CD4-positive, alpha-beta T cell treated with Interleukin-2 at 100 ng/mL for 4 hours (primary cell): ENCODE results near the gene SENP3.

Experiments
- DNase-seq: peaks from one replicate; pipeline ENCODE4 v3.0.0-alpha.2; 2020; ENCODE audit warnings: low spot score

Gene SENP3

DNA sequence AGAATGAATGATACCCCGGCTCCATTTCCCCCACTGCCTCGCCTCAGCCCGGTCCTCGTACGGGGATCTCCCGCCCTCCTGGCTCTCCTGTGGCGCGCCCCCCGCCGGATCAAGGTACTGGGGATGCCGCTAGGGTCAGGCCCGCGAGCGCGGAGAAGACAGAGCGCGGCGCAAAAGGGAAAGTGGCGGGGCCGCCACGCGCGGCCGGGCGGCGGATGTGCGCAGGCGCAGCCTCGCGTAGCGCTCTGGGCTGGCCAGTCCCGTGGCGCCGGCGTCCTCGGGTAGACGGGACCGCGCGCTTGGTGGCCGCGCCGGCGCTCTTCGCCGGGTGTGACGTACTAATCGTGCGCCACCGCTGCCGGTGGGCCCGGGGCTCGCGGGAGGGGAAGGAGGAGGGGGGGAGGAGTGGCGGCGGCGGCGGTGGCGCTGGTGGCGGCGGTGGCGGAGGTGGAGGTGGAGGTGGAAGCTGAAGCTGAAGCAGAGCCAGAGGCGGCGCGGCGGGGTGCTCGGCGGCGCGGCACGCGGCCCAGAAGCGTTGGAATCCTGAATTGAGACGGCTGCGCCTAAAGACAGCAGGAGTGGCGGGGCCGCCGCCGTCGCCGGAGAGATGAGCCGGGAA, at the start of gene SENP3:
Gene SENP3 (plus strand): TSS at position 331 of the 619 bp plus-strand sequence. CDS start 1,158 bp downstream, outside the sequence.
- DNase-seq, result peak; percentile 89

DNA sequence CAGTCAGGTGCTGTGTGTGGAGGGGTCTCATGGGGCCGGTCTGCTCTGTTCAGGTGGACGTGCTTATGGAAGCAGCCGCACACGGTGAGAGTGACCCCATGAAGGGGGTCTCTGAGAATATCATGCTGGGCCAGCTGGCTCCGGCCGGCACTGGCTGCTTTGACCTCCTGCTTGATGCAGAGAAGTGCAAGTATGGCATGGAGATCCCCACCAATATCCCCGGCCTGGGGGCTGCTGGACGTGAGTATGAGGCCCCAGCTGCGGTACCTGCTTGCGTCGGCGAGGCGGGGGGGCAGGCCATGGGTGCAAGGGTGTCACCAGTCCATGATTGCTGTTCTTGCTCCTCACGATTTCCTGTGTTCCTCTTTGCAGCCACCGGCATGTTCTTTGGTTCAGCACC, 49.6 kb upstream of the SENP3 start:
- DNase-seq, result no peak

DNA sequence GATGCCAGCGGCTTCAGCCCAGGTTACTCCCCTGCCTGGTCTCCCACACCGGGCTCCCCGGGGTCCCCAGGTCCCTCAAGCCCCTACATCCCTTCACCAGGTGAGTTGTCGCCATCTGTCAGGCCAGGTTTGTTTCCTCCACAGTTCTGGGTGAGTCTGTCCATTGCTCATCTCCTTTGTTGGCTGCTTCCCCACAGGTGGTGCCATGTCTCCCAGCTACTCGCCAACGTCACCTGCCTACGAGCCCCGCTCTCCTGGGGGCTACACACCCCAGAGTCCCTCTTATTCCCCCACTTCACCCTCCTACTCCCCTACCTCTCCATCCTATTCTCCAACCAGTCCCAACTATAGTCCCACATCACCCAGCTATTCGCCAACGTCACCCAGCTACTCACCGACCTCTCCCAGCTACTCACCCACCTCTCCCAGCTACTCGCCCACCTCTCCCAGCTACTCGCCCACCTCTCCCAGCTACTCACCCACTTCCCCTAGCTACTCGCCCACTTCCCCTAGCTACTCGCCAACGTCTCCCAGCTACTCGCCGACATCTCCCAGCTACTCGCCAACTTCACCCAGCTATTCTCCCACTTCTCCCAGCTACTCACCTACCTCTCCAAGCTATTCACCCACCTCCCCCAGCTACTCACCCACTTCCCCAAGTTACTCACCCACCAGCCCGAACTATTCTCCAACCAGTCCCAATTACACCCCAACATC, 48.7 kb upstream of the SENP3 start:
- no peak for DNase-seq

DNA sequence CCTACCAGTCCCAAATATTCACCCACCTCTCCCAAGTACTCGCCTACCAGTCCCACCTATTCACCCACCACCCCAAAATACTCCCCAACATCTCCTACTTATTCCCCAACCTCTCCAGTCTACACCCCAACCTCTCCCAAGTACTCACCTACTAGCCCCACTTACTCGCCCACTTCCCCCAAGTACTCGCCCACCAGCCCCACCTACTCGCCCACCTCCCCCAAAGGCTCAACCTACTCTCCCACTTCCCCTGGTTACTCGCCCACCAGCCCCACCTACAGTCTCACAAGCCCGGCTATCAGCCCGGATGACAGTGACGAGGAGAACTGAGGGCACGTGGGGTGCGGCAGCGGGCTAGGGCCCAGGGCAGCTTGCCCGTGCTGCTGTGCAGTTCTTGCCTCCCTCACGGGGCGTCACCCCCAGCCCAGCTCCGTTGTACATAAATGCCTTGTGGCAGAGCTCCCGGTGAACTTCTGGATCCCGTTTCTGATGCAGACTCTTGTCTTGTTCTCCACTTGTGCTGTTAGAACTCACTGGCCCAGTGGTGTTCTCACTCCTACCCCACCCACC, 47.8 kb upstream of the SENP3 start:
- no peak for DNase-seq

- DNase-seq, result no peak
Observed at GRCh38 chr17:7515911-7516610, 45.7 kb upstream of the SENP3 start.

DNA sequence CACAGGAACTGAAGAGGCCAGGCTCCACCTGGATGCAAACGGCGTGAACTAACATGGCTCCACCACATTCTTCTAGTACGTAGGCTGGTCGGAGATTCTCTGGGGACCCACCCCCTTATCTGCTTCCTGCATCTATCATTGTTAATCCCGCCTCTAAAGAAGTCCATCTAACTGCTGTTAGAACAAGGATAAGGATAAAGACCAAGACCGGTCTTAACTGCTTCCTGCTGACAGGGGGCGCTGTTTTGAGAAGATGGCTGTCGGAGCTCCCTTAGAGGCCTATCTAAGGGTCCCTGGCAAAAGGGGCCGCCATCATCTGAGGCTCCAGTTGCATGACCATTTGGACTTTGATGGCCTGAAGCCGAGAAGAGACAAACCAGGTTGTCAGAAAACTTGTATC, 38.7 kb upstream of the SENP3 start:
- peak; percentile 61 for DNase-seq

- DNase-seq, result no peak
Observed at GRCh38 chr17:7528842-7529241, 32.9 kb upstream of the SENP3 start.

DNA sequence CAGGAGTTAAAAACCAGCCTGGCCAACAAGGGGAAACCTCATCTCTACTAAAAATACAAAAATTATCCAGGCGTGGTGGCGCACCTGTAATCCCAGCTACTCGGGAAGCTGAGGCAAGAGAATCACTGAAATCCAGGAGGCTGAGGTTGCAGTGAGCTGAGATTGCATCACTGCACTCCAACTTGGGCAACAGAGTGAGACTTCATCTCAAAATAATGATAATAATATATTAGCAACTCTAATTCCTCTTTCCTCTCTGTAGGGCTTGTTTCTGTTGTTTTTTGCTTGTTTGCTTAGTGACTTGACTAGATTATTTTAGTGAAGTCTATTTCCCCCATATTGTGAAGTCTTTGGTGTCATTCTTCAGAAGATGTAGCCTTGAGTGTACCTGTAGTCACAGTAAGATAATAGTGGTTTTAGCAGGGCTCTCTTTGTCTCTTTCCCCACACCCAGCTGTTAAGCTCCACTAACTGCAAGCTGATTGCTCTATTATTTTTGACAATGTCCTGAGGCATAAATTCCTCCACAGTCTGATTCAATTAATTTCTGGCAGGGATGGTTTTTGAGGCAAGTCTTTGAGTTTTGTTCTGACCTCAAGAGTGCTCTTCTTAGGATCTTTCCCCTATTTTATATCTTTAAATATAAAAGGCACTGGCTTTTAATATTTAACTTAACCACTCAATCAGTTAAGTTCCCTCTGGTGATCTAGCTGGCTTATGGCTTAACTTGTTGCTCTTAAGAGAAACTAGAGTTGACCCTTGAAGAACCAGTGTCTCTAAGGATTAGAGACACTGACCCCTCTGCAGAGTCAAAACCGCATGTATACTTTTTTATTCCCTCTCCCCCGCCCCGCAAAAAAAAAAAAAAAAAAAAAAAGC, 31.5 kb upstream of the SENP3 start:
- no peak for DNase-seq

- DNase-seq, result no peak
Observed at GRCh38 chr17:7538050-7538449, 23.7 kb upstream of the SENP3 start.

- DNase-seq, result no peak
Observed at GRCh38 chr17:7538891-7539545, 22.7 kb upstream of the SENP3 start.

DNA sequence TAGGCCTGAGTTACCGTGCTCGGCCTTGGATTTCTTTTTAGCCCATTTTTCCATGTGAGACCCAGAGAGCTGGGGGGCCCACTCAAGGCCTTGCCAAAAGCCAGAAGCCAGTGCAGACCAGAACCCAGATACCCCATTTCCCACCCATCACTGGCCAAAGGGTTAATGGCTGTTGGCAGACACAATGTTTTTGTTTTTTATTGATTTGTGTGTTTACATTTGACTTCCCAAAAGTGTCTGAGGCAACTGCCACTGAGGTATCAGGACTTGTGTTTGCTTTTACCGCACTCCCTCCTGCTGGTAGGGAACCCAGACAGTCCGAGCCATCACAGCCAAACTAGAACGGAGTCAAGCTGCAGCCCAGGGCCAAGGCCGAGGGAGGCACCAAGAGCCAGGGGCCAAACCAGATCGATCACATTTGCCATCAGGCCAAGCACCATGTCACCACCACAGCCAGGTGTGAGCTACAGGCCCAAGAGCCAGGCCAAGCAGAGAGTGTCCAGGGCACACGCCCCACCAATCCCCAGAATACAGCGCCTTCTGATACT, 20.6 kb upstream of the SENP3 start:
- DNase-seq, result no peak

DNA sequence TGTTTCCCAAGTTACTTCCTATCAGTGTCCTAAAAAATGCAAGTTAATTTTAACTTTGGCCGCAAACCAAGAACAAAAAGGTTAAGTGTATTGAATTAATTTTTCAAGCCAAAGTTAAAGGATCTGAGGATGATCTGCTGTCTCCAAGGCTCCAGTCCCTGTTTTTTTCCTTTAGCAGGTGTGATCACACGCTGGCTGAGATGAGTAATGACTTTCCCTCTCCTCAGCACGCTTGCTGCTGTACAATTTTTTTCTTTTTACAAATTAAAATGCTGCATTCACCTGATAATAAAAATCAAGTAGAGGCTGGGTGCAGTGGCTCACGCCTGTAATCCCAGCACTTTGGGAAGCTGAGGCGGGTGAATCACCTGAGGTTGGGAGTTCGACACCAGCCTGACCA, 16.8 kb upstream of the SENP3 start:
- DNase-seq, result no peak

GRCh38 chr17:7548585-7549400, 12.9 kb upstream of the SENP3 start, which contains the start of gene TNFSF12:
Gene TNFSF12, plus strand, starts transcription at chr17:7549058. Its CDS starts 96 bp downstream, at chr17:7549154.
- peak; percentile 60 for DNase-seq

GRCh38 chr17:7549401-7550055, 12.2 kb upstream of the SENP3 start:
- DNase-seq, result peak; percentile 70

DNA sequence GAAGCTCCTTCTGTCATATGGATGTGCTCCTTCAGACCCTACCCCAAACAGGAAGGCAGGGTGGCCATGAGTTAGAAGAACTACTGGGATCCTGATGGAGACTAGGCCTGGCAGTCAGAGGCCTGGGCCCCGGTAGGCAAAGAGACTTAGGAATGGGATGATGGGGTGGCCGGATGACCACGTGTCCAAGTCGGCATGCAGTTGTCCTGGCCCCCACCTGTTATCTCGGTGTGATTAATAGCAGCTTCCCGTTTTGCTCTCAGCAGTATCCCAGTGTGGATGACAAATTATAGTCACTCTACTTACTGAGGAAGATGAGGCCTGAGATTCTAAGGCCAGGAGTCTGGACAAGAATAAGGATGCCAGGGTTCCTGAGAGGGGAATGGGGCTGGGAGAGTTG, 11.4 kb upstream of the SENP3 start:
- DNase-seq, result no peak

GRCh38 chr17:7551396-7551795, 10.3 kb upstream of the SENP3 start:
- no peak for DNase-seq

DNA sequence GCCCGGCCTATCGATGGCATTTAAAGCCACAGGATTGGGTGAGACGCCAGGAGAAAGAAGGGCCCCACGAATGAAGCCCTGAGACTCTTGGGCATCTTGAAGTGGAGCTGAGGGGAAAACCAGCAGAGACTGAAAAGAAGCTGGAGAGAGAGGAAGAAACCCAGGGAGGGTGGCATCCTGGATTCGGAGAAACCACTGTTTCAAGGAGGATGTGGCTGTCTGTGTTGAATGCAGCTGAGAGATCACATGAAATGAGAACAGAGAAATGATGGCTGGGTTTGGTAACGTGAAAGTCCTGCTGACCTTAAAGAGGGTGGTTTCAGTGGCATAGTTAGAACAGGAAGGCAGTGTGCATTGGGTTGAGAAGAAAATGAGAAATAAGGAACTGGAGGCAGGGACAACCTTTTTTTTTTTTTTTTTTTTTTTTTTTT, 9.1 kb upstream of the SENP3 start:
- peak; percentile 73 for DNase-seq

DNA sequence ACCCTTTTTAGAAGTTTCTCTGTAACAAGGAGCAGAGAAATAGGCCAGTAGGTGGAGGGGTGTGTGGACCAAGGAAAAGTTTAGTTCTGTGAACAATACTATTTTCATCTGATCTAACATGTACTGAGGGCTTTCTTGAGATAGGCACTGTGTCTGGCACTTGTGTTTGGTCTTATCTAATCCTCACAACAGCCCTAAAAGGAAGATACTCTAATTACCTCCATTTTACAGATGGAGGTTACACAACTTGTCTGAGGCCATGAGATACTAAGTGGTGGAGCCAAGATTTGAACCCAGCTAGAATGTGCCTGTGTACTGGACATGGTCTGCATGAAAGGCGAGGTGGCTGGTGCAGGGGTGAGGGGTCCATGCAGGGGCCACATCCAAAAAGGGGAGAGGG, 8.4 kb upstream of the SENP3 start:
- DNase-seq, result no peak

- no peak for DNase-seq
Observed at GRCh38 chr17:7555320-7555948, 6.3 kb upstream of the SENP3 start.
